Mucosa of descending colon (tissue), 3 donors: ENCODE measurements around the gene PCED1B. TPM values are rescaled to one million over a fixed set of nuclear protein-coding genes. Genes with fewer than 3 reads are reported as not detected.

Source experiments
- ATAC-seq: fragments of 200-7000 bp; cut with Tn5 transposase; one replicate; pipeline ENCODE4 v1.9.1; 2020; ENCODE audit warnings: mild to moderate bottlenecking, moderate library complexity
- DNase-seq, 3 donors: peaks; one replicate each; pipeline ENCODE4 v3.0.0-alpha.2; 2020
- H3K36me3 ChIP-seq: fragments of 200-600 bp; one replicate; pipeline ENCODE4 v1.8.0; 2021; ENCODE audit warnings: low read depth, mild to moderate bottlenecking
- H3K4me1 ChIP-seq: fragments of 200-600 bp; one replicate; pipeline ENCODE4 v1.8.0; 2021; ENCODE audit warnings: low read depth, mild to moderate bottlenecking
- H3K4me3 ChIP-seq: fragments of 200-600 bp; one replicate; pipeline ENCODE4 v1.8.0; 2021; ENCODE audit warnings: mild to moderate bottlenecking
- H3K9me3 ChIP-seq: fragments of 200-600 bp; one replicate; pipeline ENCODE4 v1.8.0; 2021; ENCODE audit warnings: mild to moderate bottlenecking
- intact Hi-C, 2 donors: fragments of 100-400 bp; cut with DNase I in 1 of 2; cut with micrococcal nuclease in 1 of 2; formaldehyde crosslinking; loops; one replicate each; pipeline versions ENCODE4 v1.11.0 to v1.11.1; 2022; cut with DNase I, micrococcal nuclease
- total RNA-seq, 3 donors: library from RNA; stranded (reverse); fragmentation: NEBNext Ultra II Directional in 2 of 3; extraction: Animal tissue kit (Norgen Biotek cat#: 25700) in 2 of 3; gene quantifications; one replicate each; pipeline versions ENCODE4 v1.2.1 to v1.2.4, GENCODE V29; 2021 to 2023
- TF ChIP-seq, protein P1 (sequence below): fragments of 200-600 bp; IDR thresholded peaks from one replicate; pipeline ENCODE4 v1.8.0; 2022; ENCODE audit warnings: antibody characterized with exemption, mild to moderate bottlenecking
- donor health status: DM: no; HTN: no; CAD: no; lungs with moderate emphysema.
- donor health status: DM: no; HTN: no; CAD: no.
- donor health status: DM: no; HTN: yes; CAD: no.

The PCED1B gene
- total RNA-seq, 3 donors from 2014 or later: 2.2 to 4.7 (median 2.9) TPM

DNA sequence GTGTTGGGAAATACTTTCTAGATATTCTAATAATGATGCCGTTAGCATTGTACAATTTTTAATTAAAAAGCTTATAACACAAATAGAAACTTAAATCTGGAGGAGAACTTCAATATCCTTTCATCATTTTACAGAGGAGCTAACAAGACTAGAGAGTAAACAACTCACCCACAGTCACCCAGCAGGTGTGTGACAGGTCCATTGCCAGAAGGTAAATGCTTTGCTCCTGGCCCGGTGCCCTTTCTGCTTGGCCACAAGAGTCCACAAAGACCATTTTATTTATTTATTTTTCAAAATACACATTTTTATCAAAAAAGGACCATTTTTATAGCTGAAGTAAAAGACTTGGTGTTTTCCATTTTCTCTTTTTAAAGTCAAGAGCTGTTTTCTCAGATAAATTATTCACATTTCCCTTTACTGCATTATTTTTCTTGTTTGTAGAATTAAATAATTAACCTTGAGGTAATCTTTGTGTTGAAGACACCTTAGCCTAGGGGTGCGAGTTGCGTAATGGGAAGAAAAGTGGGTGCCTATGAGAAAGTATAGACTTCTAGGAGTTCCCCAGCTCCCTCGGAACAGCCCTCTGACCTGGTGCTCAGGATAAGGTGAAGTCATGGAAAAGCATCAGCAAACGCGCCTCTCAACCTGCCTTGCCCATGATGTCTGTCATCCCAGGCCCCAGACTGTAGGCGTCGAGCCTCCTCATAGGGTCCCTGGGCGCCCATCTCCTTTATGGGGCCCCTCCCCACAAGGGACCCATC lies 26.7 kb downstream of the PCED1B start:
- intact Hi-C loops: no loop called here
- Histone ChIP-seq H3K9me3 (no peaks in the 10 kb centered on the region), H3K36me3 (no peaks in the 10 kb centered on the region), H3K4me3 (no peak overlapping the region), H3K4me1 (no peaks in the 10 kb centered on the region)
- DNase-seq (peak in 2 of 3 donors; percentile 48 to 63), ATAC-seq (peak; percentile 58)
- TF ChIP-seq, protein P1, sequence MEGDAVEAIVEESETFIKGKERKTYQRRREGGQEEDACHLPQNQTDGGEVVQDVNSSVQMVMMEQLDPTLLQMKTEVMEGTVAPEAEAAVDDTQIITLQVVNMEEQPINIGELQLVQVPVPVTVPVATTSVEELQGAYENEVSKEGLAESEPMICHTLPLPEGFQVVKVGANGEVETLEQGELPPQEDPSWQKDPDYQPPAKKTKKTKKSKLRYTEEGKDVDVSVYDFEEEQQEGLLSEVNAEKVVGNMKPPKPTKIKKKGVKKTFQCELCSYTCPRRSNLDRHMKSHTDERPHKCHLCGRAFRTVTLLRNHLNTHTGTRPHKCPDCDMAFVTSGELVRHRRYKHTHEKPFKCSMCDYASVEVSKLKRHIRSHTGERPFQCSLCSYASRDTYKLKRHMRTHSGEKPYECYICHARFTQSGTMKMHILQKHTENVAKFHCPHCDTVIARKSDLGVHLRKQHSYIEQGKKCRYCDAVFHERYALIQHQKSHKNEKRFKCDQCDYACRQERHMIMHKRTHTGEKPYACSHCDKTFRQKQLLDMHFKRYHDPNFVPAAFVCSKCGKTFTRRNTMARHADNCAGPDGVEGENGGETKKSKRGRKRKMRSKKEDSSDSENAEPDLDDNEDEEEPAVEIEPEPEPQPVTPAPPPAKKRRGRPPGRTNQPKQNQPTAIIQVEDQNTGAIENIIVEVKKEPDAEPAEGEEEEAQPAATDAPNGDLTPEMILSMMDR: no peak

DNA sequence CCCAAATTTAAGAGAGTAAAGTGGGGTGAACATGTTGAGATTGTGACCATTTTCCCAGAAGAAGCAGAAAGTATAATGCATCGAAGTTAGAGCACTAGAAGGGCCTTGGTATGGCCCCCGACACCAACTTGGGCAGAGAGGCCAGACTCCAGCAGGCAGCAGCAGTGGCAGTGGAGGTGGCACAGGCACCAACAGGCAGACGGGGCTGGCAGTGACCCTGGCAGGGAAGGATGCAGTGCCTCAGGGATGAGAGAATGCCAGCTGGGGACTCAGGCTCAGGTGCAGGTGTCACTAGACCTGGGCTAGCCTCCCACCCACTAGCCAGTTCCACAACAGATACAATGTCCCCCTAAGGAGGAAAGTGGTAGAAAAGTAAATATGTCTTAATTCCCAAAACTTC lies 28.0 kb downstream of the PCED1B start:
- TF ChIP-seq, protein P1: no peak
- no peak overlapping the region for H3K4me3 ChIP-seq
- ATAC-seq (no peak), DNase-seq (no peak)
- no peaks in the 10 kb centered on the region for H3K4me1 ChIP-seq
- intact Hi-C loops: no loop called here
- H3K36me3 ChIP-seq: no peaks in the 10 kb centered on the region
- H3K9me3 ChIP-seq: no peaks in the 10 kb centered on the region

DNA sequence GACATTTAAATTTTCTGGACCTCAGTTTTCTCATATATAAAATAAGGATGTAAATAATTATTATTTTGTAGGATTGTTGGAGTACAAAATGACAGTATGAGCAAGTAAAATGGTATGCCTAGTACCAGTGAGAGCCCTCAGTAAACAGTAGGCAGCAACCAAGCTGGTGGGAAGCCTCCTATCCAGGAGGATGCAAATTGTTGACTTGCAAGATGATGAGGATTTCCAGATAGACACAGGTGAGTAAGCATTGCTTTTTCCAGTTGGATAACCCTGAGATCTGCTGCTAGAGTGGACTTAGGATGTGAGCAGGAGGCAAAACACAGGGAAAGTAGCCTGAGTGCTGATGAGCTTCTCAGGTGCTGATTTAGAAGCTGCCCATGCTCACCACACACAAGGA lies 28.5 kb downstream of the PCED1B start:
- intact Hi-C loops: no loop called here
- TF ChIP-seq, protein P1: no peak
- no peaks in the 10 kb centered on the region for H3K4me1 ChIP-seq
- no peak overlapping the region for H3K4me3 ChIP-seq
- ATAC-seq (no peak), DNase-seq (no peak)
- H3K36me3 ChIP-seq: no peaks in the 10 kb centered on the region
- no peaks in the 10 kb centered on the region for H3K9me3 ChIP-seq

DNA sequence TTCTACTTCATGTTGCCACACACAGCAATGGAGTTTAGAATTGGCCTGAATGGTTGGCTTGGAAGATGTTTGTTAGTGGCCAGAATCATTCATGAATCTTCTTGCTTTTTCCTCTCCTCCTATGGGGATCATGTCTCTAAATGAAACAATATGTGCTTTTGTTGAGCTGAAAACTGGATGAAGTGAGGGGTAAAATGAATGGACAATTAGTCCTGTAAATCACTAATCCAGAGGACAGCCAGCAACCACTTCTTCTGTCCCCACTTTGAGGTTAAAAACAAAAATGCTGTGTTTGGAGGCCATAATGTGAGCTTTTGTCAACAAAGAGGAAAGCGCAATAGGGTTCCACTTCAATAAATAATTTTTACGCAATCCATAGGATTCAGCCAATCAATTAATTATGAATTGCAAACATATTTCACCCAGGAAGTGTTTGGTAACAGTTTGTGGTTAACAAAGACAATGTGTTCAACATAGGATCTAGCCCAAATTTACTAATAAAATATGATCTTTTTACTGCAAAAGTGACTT lies 30.7 kb downstream of the PCED1B start:
- ATAC-seq (no peak), DNase-seq (no peak)
- Histone ChIP-seq H3K36me3 (no peaks in the 10 kb centered on the region), H3K4me3 (no peak overlapping the region), H3K9me3 (no peaks in the 10 kb centered on the region), H3K4me1 (no peaks in the 10 kb centered on the region)
- TF ChIP-seq, protein P1: no peak
- intact Hi-C loops: no loop called here

DNA sequence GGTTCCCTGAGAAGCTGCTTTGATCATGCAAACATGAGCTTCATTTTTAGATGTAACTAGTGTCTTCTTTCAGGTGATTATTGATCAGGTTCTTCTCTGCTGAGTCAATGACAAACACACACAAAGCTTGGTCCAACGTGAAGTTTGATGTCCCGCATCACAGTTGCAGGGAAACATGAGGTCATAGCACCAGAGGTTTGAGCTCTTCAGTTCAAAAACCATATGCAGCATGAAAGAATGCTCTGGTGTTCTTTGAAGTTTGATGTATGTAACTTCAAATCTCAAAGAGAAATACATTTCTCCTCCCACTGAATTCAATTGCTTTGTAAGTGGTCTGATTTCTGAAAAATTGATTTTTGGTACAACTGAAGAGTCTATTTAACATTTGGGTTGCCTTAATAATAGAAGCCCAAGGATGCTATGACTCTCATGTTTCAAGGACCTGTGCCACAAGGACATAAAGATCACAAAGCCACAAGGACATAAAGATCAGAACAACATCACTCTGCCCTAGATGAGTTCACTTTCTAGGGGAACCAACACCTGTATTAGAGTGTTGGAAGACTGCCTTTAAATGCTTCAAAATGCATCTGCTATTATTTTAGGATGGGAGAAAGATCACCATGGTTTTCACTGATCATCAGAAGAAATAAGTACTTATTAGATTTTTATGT lies 31.4 kb downstream of the PCED1B start:
- H3K36me3 ChIP-seq: no peaks in the 10 kb centered on the region
- TF ChIP-seq, protein P1: no peak
- DNase-seq (no peak), ATAC-seq (no peak)
- no peaks in the 10 kb centered on the region for H3K9me3 ChIP-seq
- intact Hi-C loops: no loop called here
- H3K4me3 ChIP-seq: no peak overlapping the region
- no peaks in the 10 kb centered on the region for H3K4me1 ChIP-seq
